ENCODE data around the gene CRIP1. TPM values are rescaled to one million over a fixed set of nuclear protein-coding genes. Genes with fewer than 3 reads are reported as not detected.

Gene CRIP1
- total RNA-seq, 1 donor from 2014 or later, result 106 TPM

- intact Hi-C loops (cut with DNase I), result no loop called here
- H3K9me3 ChIP-seq, result no peaks in the 10 kb centered on the region
- no peak for DNase-seq (ENCODE audit: low spot score in 2 of 2)
- no peak overlapping the region for H3K4me3 ChIP-seq
- peaks cover 0 to 3% of the 10 kb centered on the region in 2 donors for H3K4me1 ChIP-seq
- H3K27me3 ChIP-seq, result no peaks in the 10 kb centered on the region
- H3K36me3 ChIP-seq, result peaks cover 67 to 74% of the 10 kb centered on the region in 2 donors
- no peak overlapping the region for H3K27ac ChIP-seq
- TF ChIP-seq CTCF (IDR thresholded peaks at IDR 0.05), result no peak
These were observed 32.8 kb upstream of the CRIP1 start for GRCh38 chr14:105453847-105454246.

GRCh38 chr14:105455086-105455640, 31.5 kb upstream of the CRIP1 start:
- Histone ChIP-seq H3K36me3 (peaks cover 64 to 68% of the 10 kb centered on the region in 2 donors), H3K27ac (no peak overlapping the region), H3K9me3 (no peaks in the 10 kb centered on the region), H3K4me3 (no peak overlapping the region), H3K27me3 (no peaks in the 10 kb centered on the region), H3K4me1 (no peaks in the 10 kb centered on the region)
- TF ChIP-seq CTCF (IDR thresholded peaks at IDR 0.05), result no peak
- intact Hi-C loops (cut with DNase I), result no loop called here
- DNase-seq (ENCODE audit: low spot score in 2 of 2), result no peak

- Histone ChIP-seq H3K4me3 (no peak overlapping the region), H3K27me3 (no peaks in the 10 kb centered on the region), H3K27ac (no peak overlapping the region), H3K36me3 (peaks cover 60 to 68% of the 10 kb centered on the region in 2 donors), H3K4me1 (no peaks in the 10 kb centered on the region), H3K9me3 (no peaks in the 10 kb centered on the region)
- no peak for DNase-seq (ENCODE audit: low spot score in 2 of 2)
- intact Hi-C loops (cut with DNase I), result no loop called here
- no peak for TF ChIP-seq CTCF (IDR thresholded peaks at IDR 0.05)
These were observed 30.7 kb upstream of the CRIP1 start for GRCh38 chr14:105455766-105456660.

GRCh38 chr14:105456736-105457617, 29.7 kb upstream of the CRIP1 start:
- no peak for DNase-seq (ENCODE audit: low spot score in 2 of 2)
- intact Hi-C loops (cut with DNase I), result no loop called here
- Histone ChIP-seq H3K4me1 (no peaks in the 10 kb centered on the region), H3K9me3 (no peaks in the 10 kb centered on the region), H3K4me3 (no peak overlapping the region), H3K27ac (no peak overlapping the region), H3K36me3 (peaks cover 64 to 74% of the 10 kb centered on the region in 2 donors), H3K27me3 (no peaks in the 10 kb centered on the region)
- no peak for TF ChIP-seq CTCF (IDR thresholded peaks at IDR 0.05)

- no peak for TF ChIP-seq CTCF (IDR thresholded peaks at IDR 0.05)
- peaks cover 56 to 68% of the 10 kb centered on the region in 2 donors for H3K36me3 ChIP-seq
- no peak overlapping the region for H3K27ac ChIP-seq
- H3K27me3 ChIP-seq, result no peaks in the 10 kb centered on the region
- DNase-seq (ENCODE audit: low spot score in 2 of 2), result no peak
- no peaks in the 10 kb centered on the region for H3K9me3 ChIP-seq
- H3K4me1 ChIP-seq, result no peaks in the 10 kb centered on the region
- no peak overlapping the region for H3K4me3 ChIP-seq
- intact Hi-C loops (cut with DNase I), result no loop called here
These were observed 28.7 kb upstream of the CRIP1 start for GRCh38 chr14:105458010-105458409.

Data from ascending aorta (tissue), 2 donors.